ENCODE measurements around the gene MEFV. TPM values are rescaled to one million over a fixed set of nuclear protein-coding genes. Genes with fewer than 3 reads are reported as not detected.

MEFV gene
- total and polyA plus RNA-seq, 4 donors: 1.3 to 21.7 (median 8.1) TPM

DNA sequence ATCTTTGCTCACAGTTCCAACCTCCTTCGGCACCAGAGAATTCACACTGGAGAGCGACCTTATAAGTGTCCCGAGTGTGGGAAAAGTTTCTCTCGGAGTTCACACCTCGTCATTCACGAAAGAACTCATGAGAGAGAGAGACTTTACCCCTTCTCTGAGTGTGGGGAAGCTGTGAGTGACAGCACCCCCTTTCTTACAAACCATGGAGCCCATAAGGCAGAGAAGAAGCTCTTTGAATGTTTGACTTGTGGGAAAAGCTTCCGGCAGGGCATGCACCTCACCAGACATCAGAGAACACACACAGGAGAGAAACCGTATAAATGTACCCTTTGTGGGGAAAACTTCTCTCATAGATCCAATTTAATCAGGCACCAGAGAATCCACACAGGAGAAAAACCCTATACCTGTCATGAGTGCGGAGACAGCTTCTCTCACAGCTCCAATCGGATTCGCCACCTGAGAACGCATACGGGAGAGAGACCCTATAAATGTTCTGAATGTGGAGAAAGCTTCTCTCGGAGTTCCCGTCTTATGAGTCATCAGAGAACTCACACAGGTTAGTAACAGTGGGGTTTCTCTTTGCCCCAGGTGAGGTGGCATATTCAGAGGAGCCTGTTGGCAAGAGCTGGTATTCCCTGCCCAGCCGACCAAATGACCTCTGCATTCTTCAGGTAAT lies 33.7 kb upstream of the MEFV start:
- Histone ChIP-seq H3K27ac (ENCODE audit: low read depth in 1 of 2, low read length in 1 of 2) (no peak overlapping the region), H3K9ac (ENCODE audit: insufficient read depth in 1 of 2, low read length in 2 of 2) (no peak overlapping the region), H3K27me3 (ENCODE audit: control insufficient read depth in 3 of 3, insufficient read depth in 3 of 3, low read length in 2 of 3) (no peaks in the 10 kb centered on the region), H3K4me1 (ENCODE audit: control insufficient read depth in 5 of 5, insufficient read depth in 5 of 5, low read length in 5 of 5) (peaks cover 0 to 5% (median 2%) of the 10 kb centered on the region in 5 donors), H3K36me3 (ENCODE audit: control insufficient read depth in 4 of 4, insufficient read depth in 4 of 4, low read length in 4 of 4) (peaks cover 45 to 73% (median 58%) of the 10 kb centered on the region in 4 donors), H3K9me3 (ENCODE audit: control insufficient read depth in 4 of 4, insufficient read depth in 3 of 4, low read length in 3 of 4) (peaks cover 0 to 69% (median 54%) of the 10 kb centered on the region in 4 donors), H3K4me3 (no peak overlapping the region)
- DNase-seq (no peak), ATAC-seq (ENCODE audit: insufficient read depth, low FRiP score) (no peak)
- 98 to 99% methylated on average over 16 of the region's 16 CpGs for WGBS, 2 donors
- TF ChIP-seq, protein P1, sequence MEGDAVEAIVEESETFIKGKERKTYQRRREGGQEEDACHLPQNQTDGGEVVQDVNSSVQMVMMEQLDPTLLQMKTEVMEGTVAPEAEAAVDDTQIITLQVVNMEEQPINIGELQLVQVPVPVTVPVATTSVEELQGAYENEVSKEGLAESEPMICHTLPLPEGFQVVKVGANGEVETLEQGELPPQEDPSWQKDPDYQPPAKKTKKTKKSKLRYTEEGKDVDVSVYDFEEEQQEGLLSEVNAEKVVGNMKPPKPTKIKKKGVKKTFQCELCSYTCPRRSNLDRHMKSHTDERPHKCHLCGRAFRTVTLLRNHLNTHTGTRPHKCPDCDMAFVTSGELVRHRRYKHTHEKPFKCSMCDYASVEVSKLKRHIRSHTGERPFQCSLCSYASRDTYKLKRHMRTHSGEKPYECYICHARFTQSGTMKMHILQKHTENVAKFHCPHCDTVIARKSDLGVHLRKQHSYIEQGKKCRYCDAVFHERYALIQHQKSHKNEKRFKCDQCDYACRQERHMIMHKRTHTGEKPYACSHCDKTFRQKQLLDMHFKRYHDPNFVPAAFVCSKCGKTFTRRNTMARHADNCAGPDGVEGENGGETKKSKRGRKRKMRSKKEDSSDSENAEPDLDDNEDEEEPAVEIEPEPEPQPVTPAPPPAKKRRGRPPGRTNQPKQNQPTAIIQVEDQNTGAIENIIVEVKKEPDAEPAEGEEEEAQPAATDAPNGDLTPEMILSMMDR (IDR thresholded peaks at IDR 0.05; ENCODE audit: control extremely low read depth, extremely low read depth): no peak

GRCh38 chr16:3285131-3285530 lies 28.7 kb upstream of the MEFV start:
- ATAC-seq (ENCODE audit: insufficient read depth, low FRiP score) (no peak), DNase-seq (no peak)
- peaks cover 22 to 45% (median 36%) of the 10 kb centered on the region in 4 donors for H3K36me3 ChIP-seq (ENCODE audit: control insufficient read depth in 4 of 4, insufficient read depth in 4 of 4, low read length in 4 of 4)

GRCh38 chr16:3283543-3284447 lies 27.4 kb upstream of the MEFV start:
- Histone ChIP-seq H3K9ac (ENCODE audit: insufficient read depth in 1 of 2, low read length in 2 of 2) (peak overlapping the region; percentile 77 to 92), H3K9me3 (ENCODE audit: control insufficient read depth in 4 of 4, insufficient read depth in 3 of 4, low read length in 3 of 4) (peaks cover 0 to 22% (median 13%) of the 10 kb centered on the region in 4 donors), H3K27ac (ENCODE audit: low read depth in 1 of 2, low read length in 1 of 2) (peak overlapping the region; percentile 91 to 93), H3K4me1 (ENCODE audit: control insufficient read depth in 5 of 5, insufficient read depth in 5 of 5, low read length in 5 of 5) (peaks cover 5 to 13% (median 12%) of the 10 kb centered on the region in 5 donors), H3K36me3 (ENCODE audit: control insufficient read depth in 4 of 4, insufficient read depth in 4 of 4, low read length in 4 of 4) (peaks cover 9 to 32% (median 23%) of the 10 kb centered on the region in 4 donors), H3K4me3 (peak overlapping the region; percentile 62), H3K27me3 (ENCODE audit: control insufficient read depth in 3 of 3, insufficient read depth in 3 of 3, low read length in 2 of 3) (no peaks in the 10 kb centered on the region)
- WGBS, 2 donors: 5 to 6% methylated on average over 56 of the region's 56 CpGs
- DNase-seq: no peak
- TF ChIP-seq, protein P1 (IDR thresholded peaks at IDR 0.05; ENCODE audit: control extremely low read depth, extremely low read depth): no peak
- ATAC-seq (ENCODE audit: insufficient read depth, low FRiP score): no peak

More at GRCh38 chr16:3285131-3285530, 28.7 kb upstream of the MEFV start:
- WGBS, 2 donors: 82 to 93% methylated on average over 6 of the region's 6 CpGs
- H3K9ac ChIP-seq (ENCODE audit: insufficient read depth in 1 of 2, low read length in 2 of 2): no peak overlapping the region
- TF ChIP-seq, protein P1 (IDR thresholded peaks at IDR 0.05; ENCODE audit: control extremely low read depth, extremely low read depth): no peak
- H3K4me1 ChIP-seq (ENCODE audit: control insufficient read depth in 5 of 5, insufficient read depth in 5 of 5, low read length in 5 of 5): peaks cover 5 to 13% (median 12%) of the 10 kb centered on the region in 5 donors
- peaks cover 0 to 33% (median 26%) of the 10 kb centered on the region in 4 donors for H3K9me3 ChIP-seq (ENCODE audit: control insufficient read depth in 4 of 4, insufficient read depth in 3 of 4, low read length in 3 of 4)
- H3K27me3 ChIP-seq (ENCODE audit: control insufficient read depth in 3 of 3, insufficient read depth in 3 of 3, low read length in 2 of 3): no peaks in the 10 kb centered on the region
- H3K4me3 ChIP-seq: no peak overlapping the region
- H3K27ac ChIP-seq (ENCODE audit: low read depth in 1 of 2, low read length in 1 of 2): no peak overlapping the region

Measured in lung (tissue), 12 donors.